SJCRH30 (cell line): ENCODE data around the gene RANGAP1. TPM values are rescaled to one million over a fixed set of nuclear protein-coding genes. Genes with fewer than 3 reads are reported as not detected.

Experiments used
- total RNA-seq: library from RNA; depleted of rRNA; stranded (reverse); fragments of >200 nt; shearing (Covaris generic); gene quantifications from 2 replicates; pipeline ENCODE4 v1.2.3, GENCODE V29; 2014; rRNA removed

RANGAP1 gene
- total RNA-seq, 1 experiment from 2014 or later: 55.4 TPM

Other genes with a start within 250 kb of the RANGAP1 start
- 27.5 and 29.7 TPM in 2 replicates for gene EP300, start 193.6 kb downstream of the RANGAP1 start, total RNA-seq
- 21.6 and 22.5 TPM in 2 replicates for gene L3MBTL2, start 80.9 kb downstream of the RANGAP1 start, total RNA-seq
- gene CHADL, start 45.3 kb downstream of the RANGAP1 start, total RNA-seq: 1.9 and 2.9 TPM in 2 replicates
- 26.9 and 27.7 TPM in 2 replicates for gene ZC3H7B, start 15.3 kb upstream of the RANGAP1 start, total RNA-seq
- 6.0 and 7.4 TPM in 2 replicates for gene TEF, start 95.8 kb upstream of the RANGAP1 start, total RNA-seq
- 18.2 and 19.5 TPM in 2 replicates for gene TOB2, start 160.6 kb upstream of the RANGAP1 start, total RNA-seq
- gene PHF5A, start 182.5 kb upstream of the RANGAP1 start, total RNA-seq: 98.8 and 106 TPM in 2 replicates
- gene ACO2, start 182.9 kb upstream of the RANGAP1 start, total RNA-seq: 50.5 and 51.8 TPM in 2 replicates